ENCODE measurements around the gene NR6A1. TPM values are rescaled to one million over a fixed set of nuclear protein-coding genes. Genes with fewer than 3 reads are reported as not detected.

Gene NR6A1
- total and polyA plus RNA-seq, 11 donors: 0.65 to 5.7 (median 1.6) TPM

- no peak overlapping the region for H3K4me3 ChIP-seq
- H3K4me1 ChIP-seq: peaks cover 0 to 27% (median 12%) of the 10 kb centered on the region in 12 donors
- no peaks in the 10 kb centered on the region for H3K27me3 ChIP-seq
- ATAC-seq (no peak), DNase-seq (no peak)
- H3K36me3 ChIP-seq: no peaks in the 10 kb centered on the region
- 68 to 82% (median 71%) methylated on average over 6 of the region's 6 CpGs for WGBS, 4 donors
- no peaks in the 10 kb centered on the region for H3K9me3 ChIP-seq
- no peak overlapping the region for H3K27ac ChIP-seq
- TF ChIP-seq CTCF (IDR thresholded peaks at IDR 0.05) (no peak), POLR2A (IDR thresholded peaks at IDR 0.05) (no peak)
- intact Hi-C loops (cut with DNase I): no loop called here
Observed at GRCh38 chr9:124590889-124591641, 180.0 kb downstream of the NR6A1 start.

GRCh38 chr9:124584631-124585030 lies 186.5 kb downstream of the NR6A1 start:
- H3K27me3 ChIP-seq: no peaks in the 10 kb centered on the region
- ATAC-seq: no peak
- TF ChIP-seq CTCF (IDR thresholded peaks at IDR 0.05): no peak
- TF ChIP-seq POLR2A (IDR thresholded peaks at IDR 0.05): no peak
- no peak overlapping the region for H3K27ac ChIP-seq
- no peaks in the 10 kb centered on the region for H3K9me3 ChIP-seq
- H3K4me3 ChIP-seq: no peak overlapping the region
- intact Hi-C loops (cut with DNase I): no loop called here
- 75 to 78% (median 76%) methylated on average over 5 of the region's 5 CpGs for WGBS, 4 donors
- H3K36me3 ChIP-seq: no peaks in the 10 kb centered on the region
- no peak for DNase-seq
- no peaks in the 10 kb centered on the region for H3K4me1 ChIP-seq

GRCh38 chr9:124583134-124583533 lies 188.0 kb downstream of the NR6A1 start:
- no peak for DNase-seq
- no peak for ATAC-seq
- TF ChIP-seq CTCF (IDR thresholded peaks at IDR 0.05): no peak
- TF ChIP-seq POLR2A (IDR thresholded peaks at IDR 0.05): no peak
- Histone ChIP-seq H3K9me3 (no peaks in the 10 kb centered on the region), H3K27ac (no peak overlapping the region), H3K27me3 (no peaks in the 10 kb centered on the region), H3K4me1 (no peaks in the 10 kb centered on the region), H3K36me3 (no peaks in the 10 kb centered on the region), H3K4me3 (no peak overlapping the region)
- 57 to 76% (median 67%) methylated on average over 1 of the region's 1 CpG for WGBS, 4 donors
- intact Hi-C loops (cut with DNase I): no loop called here

- intact Hi-C loops (cut with DNase I): no loop called here
- Histone ChIP-seq H3K36me3 (no peaks in the 10 kb centered on the region), H3K4me3 (no peak overlapping the region), H3K27ac (no peak overlapping the region), H3K27me3 (no peaks in the 10 kb centered on the region), H3K4me1 (no peaks in the 10 kb centered on the region), H3K9me3 (no peaks in the 10 kb centered on the region)
- 86 to 100% (median 91%) methylated on average over 1 of the region's 1 CpG for WGBS, 4 donors
- ATAC-seq: no peak
- TF ChIP-seq POLR2A (IDR thresholded peaks at IDR 0.05): no peak
- no peak for TF ChIP-seq CTCF (IDR thresholded peaks at IDR 0.05)
- no peak for DNase-seq
Observed at GRCh38 chr9:124580186-124580585, 190.9 kb downstream of the NR6A1 start.
